Body of pancreas (tissue), 4 donors: ENCODE measurements around the gene RPAP2. TPM values are rescaled to one million over a fixed set of nuclear protein-coding genes. Genes with fewer than 3 reads are reported as not detected.
A peak's percentile ranks its signal among the peaks of the same experiment; 100 is the strongest.

Experiments
- ATAC-seq: fragments of 150-250 bp; one replicate; pipeline ENCODE4 v1.9.1; 2016
- DNase-seq, 4 donors: peaks; one replicate each; pipeline ENCODE4 v3.0.0-alpha.2; 2019
- H3K27ac ChIP-seq, 4 donors: fragments of 200-600 bp; sonication (generic); 1 replicate in 3 of 4; 2 replicates in 1 of 4; pipeline versions ENCODE4 v1.5.1 to v1.6.1; 2016 to 2019; ENCODE audit warnings: mild to moderate bottlenecking in 1 of 4, mixed read lengths in 1 of 4, moderate library complexity in 1 of 4
- H3K27me3 ChIP-seq, 2 donors: fragments of 200-600 bp; sonication (generic); one replicate each; pipeline ENCODE4 v1.6.0; 2016; ENCODE audit warnings: mild to moderate bottlenecking in 1 of 2
- H3K36me3 ChIP-seq, 2 donors: fragments of 200-600 bp; sonication (generic); replicated peaks in 1 of 2; 2 replicates each; pipeline ENCODE4 v1.5.1; 2016; ENCODE audit warnings: low read depth in 2 of 2; ENCODE audit not compliant: insufficient read depth in 1 of 2
- H3K4me1 ChIP-seq: fragments of 200-600 bp; sonication (generic); one replicate; pipeline ENCODE4 v1.6.0; 2016
- H3K4me3 ChIP-seq, 2 donors: fragments of 200-600 bp; sonication (generic); 1 replicate in 1 of 2; 2 replicates in 1 of 2; pipeline ENCODE4 v1.5.1; 2016 to 2019
- H3K9me3 ChIP-seq, 3 donors: fragments of 200-600 bp; sonication (generic); 1 replicate in 2 of 3; 2 replicates in 1 of 3; pipeline ENCODE4 v1.5.1; 2016
- POLR2A ChIP-seq, 3 donors: fragments of 450-650 bp; IDR thresholded peaks; one replicate each; pipeline ENCODE4 v1.6.1; 2016; ENCODE audit warnings: antibody characterized with exemption in 3 of 3, mild to moderate bottlenecking in 2 of 3
- WGBS, 2 donors: methylation state at CpG; one replicate each; pipeline ENCODE4 v1.1.5; 2017; 5-methylcytosine and 5-hydroxymethylcytosine counted together
- intact Hi-C: fragments of 100-400 bp; cut with DNase I; formaldehyde crosslinking; loops from one replicate; pipeline ENCODE4 v1.15.1; 2023
- total RNA-seq, 2 donors: library from RNA; depleted of rRNA; stranded (reverse); fragments of >200 nt; gene quantifications; one replicate each; pipeline ENCODE4 v1.1.0, GENCODE V29; 2016
- TF ChIP-seq, protein P1 (sequence below), 7 experiments: fragments of 450-650 bp in 4 of 7; fragments of 200-600 bp in 3 of 7; sonication (generic) in 3 of 7; IDR thresholded peaks; one replicate each; pipeline ENCODE4 v1.5.1; 2016 to 2019; ENCODE audit warnings: antibody characterized with exemption in 7 of 7

The RPAP2 gene
- total RNA-seq, 2 donors from 2014 or later, result 3.9 to 4.9 TPM

DNA sequence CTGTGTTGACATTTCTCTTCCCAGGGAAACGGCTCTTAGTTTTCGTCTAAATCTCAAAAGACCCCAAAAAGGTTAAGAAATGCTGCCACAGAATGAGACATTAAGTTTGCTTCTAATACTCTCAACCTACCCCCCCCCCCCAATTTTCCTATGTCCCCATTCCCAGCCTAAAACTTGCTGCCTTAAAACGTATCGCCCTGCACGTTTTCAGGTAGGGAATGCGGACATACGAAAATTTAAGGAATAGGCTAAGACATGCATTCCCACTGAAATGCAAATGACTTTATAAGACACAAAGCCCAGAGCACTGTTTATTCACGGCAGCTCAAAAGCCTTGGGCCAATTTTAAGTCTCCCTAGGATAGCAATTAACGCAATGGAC is 142.4 kb downstream of the RPAP2 start:
- DNase-seq (no peak), ATAC-seq (no peak)
- TF ChIP-seq, protein P1, sequence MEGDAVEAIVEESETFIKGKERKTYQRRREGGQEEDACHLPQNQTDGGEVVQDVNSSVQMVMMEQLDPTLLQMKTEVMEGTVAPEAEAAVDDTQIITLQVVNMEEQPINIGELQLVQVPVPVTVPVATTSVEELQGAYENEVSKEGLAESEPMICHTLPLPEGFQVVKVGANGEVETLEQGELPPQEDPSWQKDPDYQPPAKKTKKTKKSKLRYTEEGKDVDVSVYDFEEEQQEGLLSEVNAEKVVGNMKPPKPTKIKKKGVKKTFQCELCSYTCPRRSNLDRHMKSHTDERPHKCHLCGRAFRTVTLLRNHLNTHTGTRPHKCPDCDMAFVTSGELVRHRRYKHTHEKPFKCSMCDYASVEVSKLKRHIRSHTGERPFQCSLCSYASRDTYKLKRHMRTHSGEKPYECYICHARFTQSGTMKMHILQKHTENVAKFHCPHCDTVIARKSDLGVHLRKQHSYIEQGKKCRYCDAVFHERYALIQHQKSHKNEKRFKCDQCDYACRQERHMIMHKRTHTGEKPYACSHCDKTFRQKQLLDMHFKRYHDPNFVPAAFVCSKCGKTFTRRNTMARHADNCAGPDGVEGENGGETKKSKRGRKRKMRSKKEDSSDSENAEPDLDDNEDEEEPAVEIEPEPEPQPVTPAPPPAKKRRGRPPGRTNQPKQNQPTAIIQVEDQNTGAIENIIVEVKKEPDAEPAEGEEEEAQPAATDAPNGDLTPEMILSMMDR (IDR thresholded peaks at IDR 0.05), result no peak
- no peak for TF ChIP-seq POLR2A (IDR thresholded peaks at IDR 0.05)
- H3K36me3 ChIP-seq, result no peaks in the 10 kb centered on the region
- WGBS, 2 donors, result 93% methylated on average over 9 of the region's 9 CpGs
- peak overlapping the region in 3 of 4 donors; percentile 61 to 74 (median 66) for H3K27ac ChIP-seq
- no peak overlapping the region for H3K4me3 ChIP-seq
- H3K27me3 ChIP-seq, result no peaks in the 10 kb centered on the region
- H3K9me3 ChIP-seq, result no peaks in the 10 kb centered on the region
- peaks cover 12% of the 10 kb centered on the region for H3K4me1 ChIP-seq
- intact Hi-C loops, result no loop called here

- H3K36me3 ChIP-seq, result no peaks in the 10 kb centered on the region
- no peak overlapping the region for H3K4me3 ChIP-seq
- peak in 2 of 3 donors; percentile 43 to 56 for TF ChIP-seq POLR2A (IDR thresholded peaks at IDR 0.05)
- TF ChIP-seq, protein P1 (IDR thresholded peaks at IDR 0.05), result no peak
- no peaks in the 10 kb centered on the region for H3K27me3 ChIP-seq
- intact Hi-C loops, result no loop called here
- WGBS, 2 donors, result 24 to 35% methylated on average over 14 to 32 of the region's 32 CpGs
- peak; percentile 97 for ATAC-seq
- no peaks in the 10 kb centered on the region for H3K9me3 ChIP-seq
- DNase-seq, result peak; percentile 80 to 90 (median 84)
- H3K4me1 ChIP-seq, result peaks cover 12% of the 10 kb centered on the region
- peak overlapping the region; percentile 46 to 74 (median 64) for H3K27ac ChIP-seq
Observed at GRCh38 chr1:92441697-92442342, 143.0 kb downstream of the RPAP2 start.

DNA sequence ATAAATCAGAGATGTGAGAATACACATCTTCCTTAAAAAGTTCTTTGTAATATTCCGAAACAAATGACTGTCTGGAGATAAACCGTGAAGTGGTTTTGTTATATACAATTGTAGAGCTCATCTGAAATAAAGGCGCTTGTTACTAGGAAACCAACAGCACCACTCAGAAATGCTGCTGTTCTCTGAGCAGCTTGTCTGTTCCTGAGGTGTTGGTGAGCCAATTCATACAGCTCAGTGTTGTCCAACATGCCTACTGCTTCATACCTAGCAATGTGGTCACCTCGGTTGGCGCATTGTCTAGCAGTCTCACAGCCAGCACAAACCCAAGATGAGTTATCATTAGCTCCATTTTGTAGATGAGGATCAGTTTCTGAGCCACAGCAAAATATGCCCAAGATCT is 143.5 kb downstream of the RPAP2 start:
- ATAC-seq, result peak; percentile 6
- Histone ChIP-seq H3K9me3 (no peaks in the 10 kb centered on the region), H3K36me3 (no peaks in the 10 kb centered on the region), H3K4me3 (no peak overlapping the region), H3K4me1 (peaks cover 12% of the 10 kb centered on the region), H3K27ac (peak overlapping the region; percentile 46 to 74 (median 64)), H3K27me3 (no peaks in the 10 kb centered on the region)
- peak in 2 of 4 donors; percentile 8 to 15 for DNase-seq
- intact Hi-C loops, result no loop called here
- 59 to 66% methylated on average over 5 of the region's 5 CpGs for WGBS, 2 donors
- TF ChIP-seq, protein P1 (IDR thresholded peaks at IDR 0.05), result no peak
- no peak for TF ChIP-seq POLR2A (IDR thresholded peaks at IDR 0.05)

DNA sequence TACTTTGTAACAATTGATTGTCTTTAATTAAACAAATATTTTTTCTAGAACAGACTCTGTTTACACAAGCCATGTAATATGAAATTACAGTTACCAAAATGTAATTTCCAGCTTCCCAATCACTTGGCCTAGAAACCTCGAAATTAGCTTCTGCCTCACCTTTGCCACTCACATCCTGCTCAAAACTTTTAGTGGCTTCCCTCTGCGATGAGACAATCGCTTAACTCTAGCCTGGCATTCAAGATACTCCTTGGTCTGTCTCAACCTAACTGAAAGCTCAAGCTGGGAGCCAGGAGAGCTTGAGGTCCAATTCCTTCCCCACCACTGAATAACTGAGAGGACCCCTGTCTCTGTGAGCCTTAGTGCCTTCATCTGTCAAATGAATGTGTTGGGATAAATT is 145.0 kb downstream of the RPAP2 start:
- Histone ChIP-seq H3K4me3 (no peak overlapping the region), H3K9me3 (no peaks in the 10 kb centered on the region), H3K27me3 (no peaks in the 10 kb centered on the region), H3K4me1 (peaks cover 12% of the 10 kb centered on the region), H3K36me3 (no peaks in the 10 kb centered on the region), H3K27ac (no peak overlapping the region)
- DNase-seq, result no peak
- WGBS, 2 donors, result 63 to 69% methylated on average over 3 of the region's 3 CpGs
- intact Hi-C loops, result no loop called here
- no peak for ATAC-seq
- TF ChIP-seq, protein P1 (IDR thresholded peaks at IDR 0.05), result no peak
- TF ChIP-seq POLR2A (IDR thresholded peaks at IDR 0.05), result no peak

- peaks cover 12% of the 10 kb centered on the region for H3K4me1 ChIP-seq
- H3K9me3 ChIP-seq, result no peaks in the 10 kb centered on the region
- no peaks in the 10 kb centered on the region for H3K36me3 ChIP-seq
- 83% methylated on average over 1 of the region's 1 CpG for WGBS, 2 donors
- no peaks in the 10 kb centered on the region for H3K27me3 ChIP-seq
- H3K4me3 ChIP-seq, result no peak overlapping the region
- intact Hi-C loops, result no loop called here
- no peak for ATAC-seq
- no peak for TF ChIP-seq POLR2A (IDR thresholded peaks at IDR 0.05)
- TF ChIP-seq, protein P1 (IDR thresholded peaks at IDR 0.05), result no peak
- no peak for DNase-seq
- no peak overlapping the region for H3K27ac ChIP-seq
Observed at GRCh38 chr1:92444351-92444750, 145.5 kb downstream of the RPAP2 start.
